SKM-1 treated with dmso at 0.1 percent for 144 hours (cell line): Measurements from ENCODE around the gene SNURF.
"Not testable (repeated sequence)": the region's sequence is repeated elsewhere in the genome, so short reads cannot be mapped to it uniquely, and the experiment has no call there.

Source experiments
- DNase-seq: peaks from one replicate; lab custom pipeline; 2025; ENCODE audit not compliant: unreplicated experiment; lab: John Stamatoyannopoulos, UW

The SNURF gene, protein sequence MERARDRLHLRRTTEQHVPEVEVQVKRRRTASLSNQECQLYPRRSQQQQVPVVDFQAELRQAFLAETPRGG

DNA sequence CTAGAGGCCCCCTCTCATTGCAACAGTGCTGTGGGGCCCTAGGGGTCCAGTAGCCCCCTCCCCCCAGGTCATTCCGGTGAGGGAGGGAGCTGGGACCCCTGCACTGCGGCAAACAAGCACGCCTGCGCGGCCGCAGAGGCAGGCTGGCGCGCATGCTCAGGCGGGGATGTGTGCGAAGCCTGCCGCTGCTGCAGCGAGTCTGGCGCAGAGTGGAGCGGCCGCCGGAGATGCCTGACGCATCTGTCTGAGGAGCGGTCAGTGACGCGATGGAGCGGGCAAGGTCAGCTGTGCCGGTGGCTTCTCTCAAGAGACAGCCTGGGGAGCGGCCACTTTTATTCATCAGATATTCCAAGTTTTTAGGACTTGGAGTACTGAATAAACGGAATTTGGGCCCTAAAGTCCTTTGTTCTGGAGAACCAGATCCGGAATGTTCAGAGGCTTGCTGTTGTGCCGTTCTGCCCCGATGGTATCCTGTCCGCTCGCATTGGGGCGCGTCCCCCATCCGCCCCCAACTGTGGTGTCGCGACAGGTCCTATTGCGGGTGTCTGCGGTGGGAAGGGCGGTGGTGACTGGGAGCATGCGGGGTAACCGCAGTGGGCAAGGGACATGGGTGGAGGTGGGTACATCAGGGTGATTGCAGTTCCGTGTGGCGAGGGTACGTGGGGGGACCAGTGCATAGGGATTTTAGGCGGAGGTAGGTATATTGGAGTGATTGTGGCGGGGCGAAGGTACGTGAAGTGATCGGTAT lies at the start of gene SNURF, which contains the start of gene SNRPN:
TSS of gene SNURF (plus strand) at position 205 of the 748 bp plus-strand sequence. CDS start at position 267, 62 bp downstream.
TSS of gene SNRPN (plus strand) at position 205 of the 748 bp plus-strand sequence. CDS start 19,467 bp downstream, outside the sequence.
- peak; percentile 14 for DNase-seq

DNA sequence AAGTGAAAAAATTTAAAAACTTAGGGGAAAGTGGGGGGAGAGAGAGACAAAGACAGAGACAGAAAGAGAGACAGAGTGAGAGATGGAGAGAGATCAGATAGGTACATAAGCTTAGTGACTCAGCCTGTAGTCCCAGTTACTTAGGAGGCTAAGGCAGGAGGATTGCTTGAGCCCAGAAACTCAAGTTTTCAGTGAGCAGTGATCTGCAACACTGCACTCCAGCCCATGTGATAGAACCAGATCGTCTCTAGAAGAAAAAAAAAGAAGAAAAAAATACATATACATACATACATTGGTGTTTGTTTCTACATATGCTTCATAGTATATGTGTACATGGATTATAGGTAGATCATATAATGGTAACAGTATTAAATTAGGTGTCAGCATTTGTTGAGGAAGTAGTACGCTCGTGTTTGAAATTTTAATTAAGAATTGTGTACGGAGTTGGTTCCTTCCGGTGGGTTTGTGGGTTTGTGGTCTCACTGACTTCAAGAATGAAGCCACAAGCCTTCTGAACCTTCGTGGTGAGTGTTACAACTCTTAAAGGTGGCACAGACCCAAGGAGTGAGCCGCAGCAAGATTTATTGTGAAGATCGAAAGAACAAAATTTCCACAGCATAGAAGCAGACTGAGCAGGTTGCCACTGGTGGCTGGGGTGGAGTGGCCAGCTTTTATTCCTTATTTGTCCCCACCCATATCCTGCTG lies 38.3 kb upstream of the SNURF start:
- peak; percentile 2 for DNase-seq

DNA sequence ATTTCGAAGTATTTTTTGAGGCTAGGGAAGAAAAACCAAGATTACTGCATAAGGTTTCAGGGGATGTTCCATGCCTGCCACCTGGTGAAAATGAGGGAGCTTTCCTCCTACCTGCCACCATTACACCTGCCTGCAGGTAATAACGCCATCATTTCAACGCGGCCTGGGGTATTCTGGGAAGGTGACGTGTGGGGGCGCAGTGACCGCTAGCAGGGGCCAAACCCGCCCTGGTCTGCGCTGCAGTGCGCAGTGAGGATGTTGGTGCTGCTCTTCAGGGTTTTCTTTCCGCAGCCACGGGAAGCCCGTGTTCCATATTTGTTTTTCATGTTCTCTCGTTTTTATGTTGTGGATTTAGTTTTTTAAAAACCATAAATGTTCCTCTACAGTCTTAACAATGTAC lies 37.4 kb upstream of the SNURF start:
- DNase-seq: no peak

DNA sequence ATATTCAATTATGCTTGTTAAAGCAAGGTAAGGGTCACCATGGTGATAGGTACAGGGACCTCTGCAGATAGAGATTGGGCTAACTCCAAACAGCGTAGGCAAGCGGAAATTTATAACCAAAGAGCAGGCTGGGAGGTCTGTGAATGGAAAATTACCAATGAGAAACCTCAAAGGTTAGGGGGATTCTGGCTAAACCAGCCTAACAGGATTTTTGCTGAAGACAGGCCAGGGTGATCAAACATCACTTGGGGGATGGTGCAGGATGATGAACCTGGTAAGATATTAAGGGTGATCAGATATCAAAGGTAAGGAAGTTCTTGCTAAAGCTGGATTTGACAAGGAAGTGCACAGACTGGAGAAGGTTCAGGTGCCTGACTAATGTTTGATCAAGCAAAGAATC lies 35.3 kb upstream of the SNURF start:
- no peak for DNase-seq

DNA sequence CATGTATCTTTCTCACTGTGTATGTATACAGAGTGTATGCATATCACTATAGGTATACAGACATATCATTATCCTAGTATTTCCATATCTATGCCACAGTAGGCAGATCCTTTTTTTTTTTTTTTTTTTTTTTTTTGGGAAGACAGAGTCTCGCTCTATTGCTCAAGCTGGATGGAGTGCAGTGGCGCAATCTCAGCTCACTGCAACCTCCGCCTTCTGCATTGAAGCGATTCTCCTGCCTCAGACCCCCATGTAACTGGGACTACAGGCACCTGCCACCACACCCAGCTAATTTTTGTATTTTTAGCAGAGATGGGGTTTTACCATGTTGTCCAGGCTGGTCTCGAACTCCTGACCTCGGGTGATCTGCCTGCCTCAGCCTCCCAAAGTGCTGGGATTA lies 32.0 kb upstream of the SNURF start:
- DNase-seq: not testable (repeated sequence)

DNA sequence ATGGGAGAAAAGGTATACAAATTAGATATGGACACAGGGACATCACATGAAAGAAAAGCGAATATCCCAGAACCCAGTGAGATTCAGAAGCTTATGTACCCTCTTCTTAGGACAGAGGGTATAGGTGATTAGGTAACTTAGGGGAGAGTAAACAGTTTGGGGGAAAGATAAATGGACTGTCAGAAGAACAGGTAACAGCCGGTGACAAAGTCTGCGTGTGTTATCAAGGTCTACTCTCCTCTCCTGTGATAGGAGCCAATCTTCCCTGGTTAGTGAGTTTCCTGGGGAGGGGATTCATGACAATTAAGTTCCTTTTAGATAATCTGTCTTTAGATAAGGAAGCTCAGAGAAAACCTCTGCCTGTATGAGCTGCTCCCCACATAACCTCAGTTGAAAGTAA lies 30.6 kb upstream of the SNURF start:
- no peak for DNase-seq

DNA sequence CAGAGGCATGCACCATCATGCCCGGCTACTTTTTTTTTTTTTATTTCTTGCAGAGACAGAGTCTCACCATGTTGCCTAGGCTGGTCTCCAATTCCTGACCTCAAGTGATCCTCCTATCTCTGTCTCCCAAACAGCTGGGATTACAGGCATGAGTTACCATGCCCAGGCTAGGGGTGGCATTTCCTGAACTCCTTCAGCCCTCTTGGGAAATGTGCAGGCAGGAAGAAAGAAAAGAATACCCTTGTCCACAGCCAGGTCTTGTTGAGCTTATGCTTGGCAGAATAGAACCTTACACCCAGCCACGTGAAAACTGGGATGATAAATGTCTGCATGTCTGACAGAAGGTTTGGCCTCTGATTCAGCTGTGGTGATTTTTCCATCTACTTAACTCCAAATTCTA lies 30.2 kb upstream of the SNURF start:
- DNase-seq: no peak

DNA sequence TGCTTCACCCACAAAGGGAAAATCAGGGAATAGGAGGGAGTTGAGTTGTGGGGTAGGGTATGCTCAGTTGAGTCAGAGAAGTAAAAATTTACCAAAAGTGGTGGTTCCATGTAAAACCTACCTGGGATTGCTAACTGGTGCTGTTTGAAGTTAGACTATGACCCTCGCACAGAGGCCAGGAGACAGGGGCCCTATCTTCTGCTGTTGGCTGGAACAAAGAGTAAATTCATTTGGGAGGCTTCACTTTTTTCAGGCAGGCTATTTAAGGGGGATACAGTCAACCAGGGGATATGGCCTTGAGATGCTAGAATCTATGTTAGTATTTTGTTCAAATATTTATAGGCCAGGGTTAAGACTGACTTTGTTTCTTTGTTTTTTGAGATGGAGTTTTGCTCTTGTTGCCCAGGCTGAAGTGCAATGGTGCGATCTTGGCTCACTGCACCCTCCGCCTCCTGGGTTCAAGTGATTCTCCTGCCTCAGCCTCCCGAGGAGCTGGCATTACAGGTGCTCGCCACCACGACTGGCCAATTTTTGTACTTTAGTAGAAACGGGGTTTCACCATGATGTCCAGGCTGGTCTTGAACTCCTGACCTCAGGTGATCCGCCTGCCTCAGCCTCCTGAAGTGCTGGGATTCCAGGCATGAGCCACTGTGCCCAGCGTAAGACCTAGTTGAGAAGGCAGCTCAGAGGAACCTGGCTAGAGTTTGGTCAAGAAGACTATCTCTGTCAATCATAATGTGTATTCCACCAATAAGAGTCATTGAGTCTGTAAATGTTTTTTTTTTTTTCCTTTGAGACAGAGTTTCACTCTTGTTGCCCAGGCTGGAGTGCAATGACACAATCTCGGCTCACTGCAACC lies 22.7 kb upstream of the SNURF start:
- DNase-seq: not testable (repeated sequence)

DNA sequence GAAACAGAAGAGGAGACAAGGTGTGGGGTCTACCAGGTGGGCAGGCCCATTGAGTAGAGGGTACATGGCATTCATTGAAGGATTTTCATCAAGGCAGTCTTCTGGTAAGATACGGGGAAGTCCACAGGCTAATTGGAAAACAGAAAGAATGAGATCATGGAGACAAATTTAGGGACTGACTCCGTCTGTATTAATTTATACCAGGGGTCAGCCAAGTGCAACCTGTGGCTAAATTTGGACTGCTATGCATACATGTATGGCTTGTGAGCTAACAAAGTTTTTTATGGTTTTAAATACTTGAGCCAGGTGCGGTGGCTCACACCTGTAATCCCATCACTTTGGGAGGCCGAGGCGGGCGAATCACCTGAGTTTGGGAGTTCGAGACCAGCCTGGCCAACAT lies 21.1 kb upstream of the SNURF start:
- DNase-seq: no peak

DNA sequence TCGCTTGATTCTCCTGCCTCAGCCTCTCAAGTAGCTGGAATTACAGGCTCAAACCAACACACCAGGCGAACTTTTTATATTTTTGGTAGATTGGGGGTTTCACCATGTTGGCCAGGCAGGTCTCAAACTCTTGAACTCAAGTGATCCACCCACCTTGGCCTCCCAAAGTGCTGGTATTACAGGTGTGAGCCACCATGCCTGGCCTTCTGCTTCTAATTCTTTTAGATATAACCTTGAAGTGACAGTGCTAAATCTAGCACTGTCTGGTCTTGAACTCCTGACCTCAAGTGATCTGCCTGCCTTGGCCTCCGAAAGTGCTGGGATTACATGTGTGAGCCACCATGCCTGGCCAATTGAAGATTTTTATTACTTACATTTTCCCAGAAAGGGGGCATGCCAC lies 16.6 kb upstream of the SNURF start:
- DNase-seq: not testable (repeated sequence)

DNA sequence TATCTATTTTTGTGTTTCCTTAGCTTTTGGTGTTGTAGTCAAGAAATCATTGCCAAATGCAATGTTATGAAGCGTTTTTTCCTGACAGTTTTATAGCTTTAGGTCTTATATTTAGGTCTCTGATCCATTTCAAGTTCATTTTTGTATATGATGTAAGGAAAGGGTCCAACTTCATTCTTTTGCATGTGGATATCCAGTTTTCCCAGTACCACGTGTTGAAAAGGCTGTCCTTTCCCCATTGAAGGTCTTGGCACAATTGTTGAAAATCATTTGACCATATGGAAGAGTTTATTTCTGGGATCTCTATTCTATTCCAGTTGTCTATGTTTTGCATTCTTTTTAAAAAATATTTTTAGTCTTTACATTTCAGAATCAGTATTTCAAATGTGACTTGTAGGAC lies 14.6 kb upstream of the SNURF start:
- DNase-seq: no peak

DNA sequence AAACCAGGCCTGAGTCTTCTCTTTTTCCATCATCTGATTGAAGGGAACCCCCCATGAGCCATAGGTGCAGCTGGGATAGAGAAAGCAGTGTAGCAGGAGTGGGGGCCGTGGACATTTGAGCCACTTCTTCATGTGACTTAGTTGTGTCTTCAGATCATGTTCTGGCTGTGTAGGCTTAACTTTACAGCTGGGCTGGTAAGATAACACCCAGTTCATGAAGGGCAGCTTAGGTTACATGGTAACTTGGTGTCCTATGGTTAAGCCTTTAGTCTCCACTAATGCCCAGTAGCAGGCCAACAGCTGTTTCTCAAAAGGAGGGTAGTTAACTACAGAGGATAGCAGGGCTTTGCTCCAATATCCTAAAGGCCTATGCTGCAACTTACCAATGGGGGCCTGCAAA lies 11.4 kb upstream of the SNURF start:
- DNase-seq: no peak

DNA sequence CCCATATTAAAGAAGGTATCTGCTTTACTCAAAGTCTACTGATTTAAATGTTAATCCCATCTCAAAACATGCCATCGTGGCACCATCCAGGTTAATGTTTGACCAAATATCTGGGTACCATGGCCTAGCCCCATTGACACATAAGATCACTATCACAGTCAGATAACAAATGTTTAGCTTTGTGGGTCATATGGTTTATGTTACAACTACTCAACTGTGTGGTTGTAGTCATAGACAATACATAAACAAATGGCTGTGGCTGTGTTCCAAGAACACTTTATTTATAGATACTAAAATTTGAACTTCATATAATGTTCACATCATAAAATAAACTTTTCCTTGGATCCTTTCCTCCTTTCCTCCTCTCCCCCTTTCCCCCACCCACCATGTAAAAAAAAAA lies 9.8 kb upstream of the SNURF start:
- no peak for DNase-seq

DNA sequence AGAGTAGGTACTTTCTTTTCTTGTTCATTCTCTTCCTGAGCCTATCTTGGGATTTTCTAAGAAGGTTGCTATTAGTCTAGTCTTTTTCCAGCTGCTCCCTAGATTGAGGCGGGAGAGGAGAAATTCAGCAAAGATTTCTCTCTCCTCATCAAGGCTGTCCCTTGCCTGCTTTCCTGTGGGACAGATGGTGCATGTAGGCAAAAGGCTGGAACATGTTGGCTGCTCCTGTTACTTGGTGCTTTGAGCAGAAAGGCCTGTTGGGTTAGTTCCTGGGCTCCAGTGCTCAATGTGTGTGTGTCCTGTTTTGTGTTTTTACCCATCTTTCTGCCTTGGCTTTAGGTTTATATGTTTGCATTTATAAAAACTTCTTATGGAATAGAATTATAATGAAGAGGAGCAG lies 9.1 kb upstream of the SNURF start:
- no peak for DNase-seq

DNA sequence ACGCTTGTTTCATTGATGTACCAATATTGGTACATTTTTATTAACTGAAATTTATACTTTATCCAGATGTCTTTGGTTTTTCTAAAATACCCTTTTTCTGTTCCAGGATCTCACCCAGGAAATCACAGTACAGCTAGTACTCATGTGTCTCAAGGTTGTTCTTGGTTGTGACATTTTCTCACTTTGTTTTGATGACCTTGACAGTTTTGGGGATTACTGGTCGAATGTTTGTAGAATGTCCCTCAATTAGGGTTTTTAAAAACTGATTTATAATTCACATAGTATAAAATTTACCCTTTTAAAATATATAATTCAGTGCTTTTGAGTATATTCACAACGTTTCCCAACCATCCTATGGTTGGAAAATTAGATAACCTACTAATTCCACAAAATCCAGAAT lies 6.3 kb upstream of the SNURF start:
- no peak for DNase-seq

DNA sequence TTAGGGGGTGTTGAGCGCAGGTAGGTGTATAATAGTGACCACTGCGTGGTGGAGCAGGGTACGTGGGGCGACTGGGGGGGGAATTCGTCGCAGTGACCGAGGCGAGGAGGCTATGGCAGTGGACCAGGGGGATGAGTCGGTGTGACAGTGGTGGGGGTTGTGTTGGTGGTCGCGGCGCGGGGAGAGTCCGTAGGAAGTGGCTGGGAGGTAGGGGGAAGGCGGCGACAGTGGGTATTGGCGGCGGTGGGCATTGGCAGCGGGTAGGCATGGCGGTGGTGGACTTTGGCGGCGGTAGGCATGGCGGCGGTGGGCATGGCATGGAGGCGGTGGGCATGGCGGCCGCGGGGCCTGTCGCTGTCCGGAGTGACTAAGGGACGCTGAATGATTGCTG lies 739 bp downstream of the SNURF start:
- DNase-seq: no peak

DNA sequence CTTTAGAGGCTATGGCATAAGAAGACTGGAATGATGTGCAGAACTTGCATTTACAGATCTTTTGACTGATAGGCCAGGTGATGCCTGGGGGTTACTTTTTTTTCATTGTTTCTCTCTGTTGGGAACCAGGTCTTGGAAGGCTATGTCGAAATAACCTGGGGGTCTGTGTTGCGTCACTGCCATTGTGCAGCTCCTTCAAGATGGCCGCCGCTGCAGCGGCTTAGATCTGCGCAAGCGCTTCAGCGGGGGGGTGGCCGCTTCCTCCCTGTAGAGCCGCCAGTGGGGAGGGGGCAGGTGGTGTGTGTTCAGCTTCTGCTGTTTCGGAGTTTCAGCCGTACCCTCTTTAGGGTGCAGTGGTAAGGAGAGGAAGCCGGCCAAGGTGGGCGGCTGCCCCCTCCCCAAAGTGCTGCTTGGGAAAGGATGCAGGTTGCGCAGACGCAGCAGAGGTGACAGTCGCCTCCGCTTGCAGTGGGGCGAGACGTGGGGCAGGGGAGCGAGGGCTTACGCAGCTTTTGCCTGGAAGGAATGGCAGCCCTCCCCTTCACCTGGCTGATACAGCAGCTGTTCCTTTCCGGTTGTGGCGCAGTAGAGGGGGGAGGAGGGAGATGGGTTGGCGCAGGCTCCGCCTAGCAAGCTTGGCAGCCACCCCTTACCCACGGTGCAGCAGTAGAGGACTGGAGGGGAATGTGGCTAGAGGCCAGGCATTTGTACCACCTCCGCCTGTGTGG lies 1.5 kb downstream of the SNURF start:
- peak; percentile 63 for DNase-seq

DNA sequence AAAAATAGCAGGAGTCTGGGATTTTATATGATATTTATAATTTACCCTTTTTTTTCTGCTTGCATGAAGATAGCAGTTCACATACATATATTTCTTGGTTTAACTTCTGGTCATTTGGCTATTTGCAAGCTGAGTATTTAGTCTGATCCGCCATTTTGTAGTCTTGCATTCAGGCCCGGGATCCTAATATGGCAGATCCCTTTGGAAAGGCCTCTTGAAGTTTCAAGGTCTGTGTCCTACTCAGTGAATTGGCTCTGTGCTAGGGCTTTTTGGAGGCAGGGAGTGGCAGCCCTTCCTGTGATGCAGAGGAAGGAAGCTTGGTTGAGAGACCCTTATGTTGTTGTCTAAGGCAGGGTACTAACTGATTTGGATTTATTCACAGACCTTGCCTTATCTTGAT lies 2.9 kb downstream of the SNURF start:
- DNase-seq: no peak

DNA sequence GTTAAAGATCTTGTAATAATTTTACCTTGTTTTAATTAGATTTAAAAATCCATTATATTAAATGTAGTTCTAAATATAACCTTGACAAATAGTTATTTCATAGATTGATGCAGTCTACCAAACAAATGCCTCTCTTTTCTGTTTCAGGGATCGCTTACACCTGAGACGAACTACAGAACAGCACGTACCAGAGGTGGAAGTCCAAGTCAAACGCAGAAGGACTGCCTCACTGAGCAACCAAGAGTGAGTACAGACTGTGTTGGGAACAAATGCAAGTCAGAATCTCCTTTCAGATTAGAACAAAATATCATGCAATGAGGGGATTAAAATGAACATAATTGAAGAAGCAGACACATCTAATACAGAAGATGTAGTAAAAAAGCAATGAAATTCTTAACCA lies 7.2 kb downstream of the SNURF start:
- no peak for DNase-seq

DNA sequence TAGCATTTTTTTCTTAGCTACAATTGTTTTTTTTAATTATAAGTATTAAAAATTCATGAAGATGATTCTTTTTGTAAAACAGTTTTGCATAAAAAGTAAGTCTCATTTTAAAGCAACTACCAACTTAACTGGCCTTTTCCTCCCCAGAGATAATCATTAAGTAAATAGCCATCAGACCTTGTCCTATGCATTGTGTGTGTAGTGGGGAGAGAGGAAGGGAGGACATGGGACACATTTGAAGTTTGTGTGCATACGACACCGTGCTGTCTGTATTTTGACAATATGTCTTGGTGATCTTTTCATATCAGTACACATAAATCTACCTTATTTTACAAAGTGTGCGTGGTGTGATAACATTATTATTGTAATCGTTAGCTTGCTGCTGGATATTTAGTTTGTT lies 8.1 kb downstream of the SNURF start:
- DNase-seq: no peak
